ENCODE measurements around the gene OPRM1. TPM values are rescaled to one million over a fixed set of nuclear protein-coding genes. Genes with fewer than 3 reads are reported as not detected.

The OPRM1 gene
- total RNA-seq, 4 donors from 2014 or later, result not detected

DNA sequence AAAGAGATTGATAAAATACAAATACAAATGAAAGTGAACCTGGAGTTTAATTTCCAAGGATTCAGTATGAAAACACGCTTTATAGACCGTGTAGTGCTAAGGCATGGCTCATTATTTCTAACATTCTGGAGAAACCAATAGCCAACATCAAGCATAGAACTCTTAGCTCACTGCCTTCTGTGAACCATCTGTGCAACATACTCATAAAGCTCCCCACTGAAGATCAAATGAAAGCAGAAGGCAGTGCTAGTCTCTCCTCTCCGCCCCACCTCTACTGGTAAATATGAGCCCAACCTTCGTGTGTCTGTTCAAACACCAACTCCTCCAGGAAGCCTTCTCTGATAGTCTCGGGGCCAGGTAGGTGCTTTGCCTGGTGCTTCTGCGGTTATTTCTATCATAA, 163.9 kb downstream of the OPRM1 start:
- no peaks in the 10 kb centered on the region for H3K27me3 ChIP-seq
- H3K27ac ChIP-seq, result no peak overlapping the region
- DNase-seq (ENCODE audit: low spot score in 2 of 2), result no peak
- WGBS, 2 donors, result 94 to 96% methylated on average over 6 of the region's 6 CpGs
- H3K9me3 ChIP-seq, result no peaks in the 10 kb centered on the region
- no peaks in the 10 kb centered on the region for H3K36me3 ChIP-seq
- no peak overlapping the region for H3K4me3 ChIP-seq
- no peaks in the 10 kb centered on the region for H3K4me1 ChIP-seq
- TF ChIP-seq, protein P1, sequence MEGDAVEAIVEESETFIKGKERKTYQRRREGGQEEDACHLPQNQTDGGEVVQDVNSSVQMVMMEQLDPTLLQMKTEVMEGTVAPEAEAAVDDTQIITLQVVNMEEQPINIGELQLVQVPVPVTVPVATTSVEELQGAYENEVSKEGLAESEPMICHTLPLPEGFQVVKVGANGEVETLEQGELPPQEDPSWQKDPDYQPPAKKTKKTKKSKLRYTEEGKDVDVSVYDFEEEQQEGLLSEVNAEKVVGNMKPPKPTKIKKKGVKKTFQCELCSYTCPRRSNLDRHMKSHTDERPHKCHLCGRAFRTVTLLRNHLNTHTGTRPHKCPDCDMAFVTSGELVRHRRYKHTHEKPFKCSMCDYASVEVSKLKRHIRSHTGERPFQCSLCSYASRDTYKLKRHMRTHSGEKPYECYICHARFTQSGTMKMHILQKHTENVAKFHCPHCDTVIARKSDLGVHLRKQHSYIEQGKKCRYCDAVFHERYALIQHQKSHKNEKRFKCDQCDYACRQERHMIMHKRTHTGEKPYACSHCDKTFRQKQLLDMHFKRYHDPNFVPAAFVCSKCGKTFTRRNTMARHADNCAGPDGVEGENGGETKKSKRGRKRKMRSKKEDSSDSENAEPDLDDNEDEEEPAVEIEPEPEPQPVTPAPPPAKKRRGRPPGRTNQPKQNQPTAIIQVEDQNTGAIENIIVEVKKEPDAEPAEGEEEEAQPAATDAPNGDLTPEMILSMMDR (IDR thresholded peaks at IDR 0.05), result no peak
- TF ChIP-seq EP300 (IDR thresholded peaks at IDR 0.05) (no peak), POLR2A (IDR thresholded peaks at IDR 0.05) (no peak)

DNA sequence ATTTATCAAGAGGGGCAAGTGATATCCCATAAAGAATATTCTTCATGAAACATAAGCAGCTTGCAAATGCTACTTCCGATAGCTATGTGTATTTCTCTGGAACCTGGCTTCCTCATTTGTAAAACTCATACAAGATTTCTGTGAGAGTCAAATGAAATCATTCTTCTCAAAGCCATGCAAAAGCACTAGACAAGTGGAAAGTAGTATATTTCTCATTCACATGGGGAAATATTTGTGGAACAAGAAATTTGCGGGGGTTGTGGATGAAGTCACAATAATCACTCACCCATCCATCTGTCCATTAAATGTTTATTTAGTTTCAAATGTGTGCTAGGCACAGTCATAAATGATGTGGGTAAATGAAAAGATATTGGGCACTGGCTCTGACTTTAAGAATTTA, 167.1 kb downstream of the OPRM1 start:
- no peak for DNase-seq (ENCODE audit: low spot score in 2 of 2)
- Histone ChIP-seq H3K27ac (no peak overlapping the region), H3K4me1 (no peaks in the 10 kb centered on the region), H3K4me3 (no peak overlapping the region), H3K9me3 (no peaks in the 10 kb centered on the region), H3K27me3 (no peaks in the 10 kb centered on the region), H3K36me3 (no peaks in the 10 kb centered on the region)
- 79 to 93% methylated on average over 2 of the region's 2 CpGs for WGBS, 2 donors
- TF ChIP-seq, protein P1 (IDR thresholded peaks at IDR 0.05), result no peak
- TF ChIP-seq EP300 (IDR thresholded peaks at IDR 0.05) (no peak), POLR2A (IDR thresholded peaks at IDR 0.05) (no peak)

DNA sequence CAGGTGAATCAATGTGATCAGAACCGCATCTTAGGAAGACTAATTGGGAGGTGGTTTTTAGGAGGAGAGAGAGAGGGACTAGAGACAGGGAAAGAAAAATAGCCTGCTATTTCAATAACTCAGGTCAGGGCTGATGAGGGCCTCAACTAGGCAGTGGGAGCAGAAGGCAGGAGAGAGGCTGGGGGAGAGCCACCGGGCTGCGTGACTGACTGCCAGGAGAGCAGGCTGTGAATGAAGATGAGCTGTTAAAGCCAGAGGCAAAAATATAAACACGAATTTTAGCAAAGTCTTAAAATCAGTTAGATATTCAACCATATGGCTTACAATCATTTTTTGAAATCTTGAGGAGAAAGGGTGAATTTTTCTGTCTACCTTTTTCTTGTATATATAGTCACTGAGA, 168.0 kb downstream of the OPRM1 start:
- Histone ChIP-seq H3K4me3 (no peak overlapping the region), H3K36me3 (no peaks in the 10 kb centered on the region), H3K27ac (no peak overlapping the region), H3K4me1 (no peaks in the 10 kb centered on the region), H3K27me3 (no peaks in the 10 kb centered on the region), H3K9me3 (no peaks in the 10 kb centered on the region)
- no peak for TF ChIP-seq EP300 (IDR thresholded peaks at IDR 0.05)
- TF ChIP-seq, protein P1 (IDR thresholded peaks at IDR 0.05), result no peak
- TF ChIP-seq POLR2A (IDR thresholded peaks at IDR 0.05), result no peak
- 62 to 72% methylated on average over 4 of the region's 4 CpGs for WGBS, 2 donors
- no peak for DNase-seq (ENCODE audit: low spot score in 2 of 2)

DNA sequence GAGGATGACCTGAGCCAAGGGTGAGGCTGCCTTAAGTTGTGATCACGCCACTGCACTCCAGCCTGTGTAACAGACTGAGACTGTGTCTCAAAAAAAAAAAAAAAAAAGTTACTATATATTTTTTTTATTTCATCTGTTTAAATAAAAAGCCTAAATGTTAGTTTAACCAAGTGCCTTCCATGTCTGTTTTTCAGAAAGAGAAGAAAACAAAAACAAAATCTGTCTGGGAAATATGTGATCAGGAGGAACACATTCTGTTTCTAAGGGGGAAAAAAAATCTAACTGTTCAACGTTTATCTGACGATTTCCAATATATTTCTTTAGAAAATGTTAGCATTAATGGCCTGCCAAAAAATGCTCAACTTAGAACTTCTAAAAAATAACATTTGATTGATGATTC, 170.5 kb downstream of the OPRM1 start:
- H3K36me3 ChIP-seq, result no peaks in the 10 kb centered on the region
- no peak overlapping the region for H3K4me3 ChIP-seq
- H3K27ac ChIP-seq, result no peak overlapping the region
- 56 to 58% methylated on average over 3 of the region's 3 CpGs for WGBS, 2 donors
- H3K27me3 ChIP-seq, result no peaks in the 10 kb centered on the region
- H3K4me1 ChIP-seq, result no peaks in the 10 kb centered on the region
- H3K9me3 ChIP-seq, result no peaks in the 10 kb centered on the region
- TF ChIP-seq, protein P1 (IDR thresholded peaks at IDR 0.05), result no peak
- TF ChIP-seq EP300 (IDR thresholded peaks at IDR 0.05) (no peak), POLR2A (IDR thresholded peaks at IDR 0.05) (no peak)
- DNase-seq (ENCODE audit: low spot score in 2 of 2), result no peak

DNA sequence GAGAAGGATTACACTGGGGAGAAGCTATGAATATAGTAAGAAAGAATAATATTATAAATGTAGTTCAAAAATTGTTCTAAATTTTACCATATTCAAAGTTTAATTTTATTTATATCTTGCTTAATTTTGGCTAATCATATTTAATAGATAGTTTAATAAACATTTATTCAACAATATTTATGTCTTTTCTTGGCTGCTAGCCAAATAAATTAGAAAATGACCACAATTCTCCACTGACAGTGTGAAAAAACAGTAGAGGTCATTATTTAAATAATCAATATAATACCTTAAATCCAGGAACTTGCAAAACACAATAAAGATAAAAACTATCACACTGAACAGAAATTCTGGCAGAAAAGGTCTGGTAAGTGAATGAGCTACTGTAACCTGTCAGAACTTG, 171.6 kb downstream of the OPRM1 start:
- no peak for DNase-seq (ENCODE audit: low spot score in 2 of 2)
- TF ChIP-seq, protein P1 (IDR thresholded peaks at IDR 0.05), result no peak
- no peak for TF ChIP-seq EP300 (IDR thresholded peaks at IDR 0.05)
- Histone ChIP-seq H3K4me3 (no peak overlapping the region), H3K4me1 (no peaks in the 10 kb centered on the region), H3K27ac (no peak overlapping the region), H3K36me3 (no peaks in the 10 kb centered on the region), H3K27me3 (no peaks in the 10 kb centered on the region), H3K9me3 (no peaks in the 10 kb centered on the region)
